SU-DHL-6 (cell line): ENCODE measurements around the gene LRRC55.

ENCODE experiments used
- H2AFZ ChIP-seq: fragments of 200-600 bp; sonication (generic); 2 replicates; pipeline ENCODE4 v1.6.1; 2014; ENCODE audit warnings: low read depth, mild to moderate bottlenecking, moderate library complexity, mixed read lengths, antibody characterized with exemption, low read length; ENCODE audit not compliant: severe bottlenecking
- H3F3A ChIP-seq: fragments of 200-600 bp; shearing (Covaris generic); 2 replicates; pipeline ENCODE4 v1.6.0; 2016; ENCODE audit warnings: antibody characterized with exemption, mild to moderate bottlenecking; ENCODE audit not compliant: insufficient read depth
- H3K27ac ChIP-seq: fragments of 200-600 bp; sonication (generic); 2 replicates; pipeline ENCODE4 v1.5.1; 2016; ENCODE audit warnings: low read depth, mild to moderate bottlenecking, low read length, moderate library complexity, mixed read lengths
- H3K27me3 ChIP-seq: fragments of 200-600 bp; sonication (generic), shearing (Covaris generic); 2 replicates; pipeline ENCODE4 v1.6.0; 2014; ENCODE audit warnings: mild to moderate bottlenecking, low read length
- H3K36me3 ChIP-seq: fragments of 200-600 bp; sonication (generic); 2 replicates; pipeline ENCODE4 v1.6.1; 2014; ENCODE audit warnings: mild to moderate bottlenecking, low read length, mixed read lengths
- H3K4me2 ChIP-seq: fragments of 300-600, 200-600 bp; shearing (Covaris generic), sonication (generic); 2 replicates; pipeline ENCODE4 v1.6.0; 2014; ENCODE audit warnings: low read length, low read depth, mild to moderate bottlenecking; ENCODE audit not compliant: poor library complexity, severe bottlenecking
- H3K4me3 ChIP-seq: fragments of 200-600 bp; sonication (generic); 2 replicates; pipeline ENCODE4 v1.5.1; 2014; ENCODE audit warnings: antibody characterized with exemption, low read length, mild to moderate bottlenecking, mixed read lengths; ENCODE audit not compliant: insufficient read depth, poor library complexity, severe bottlenecking
- H3K79me2 ChIP-seq: fragments of 200-600 bp; sonication (generic); 2 replicates; pipeline ENCODE4 v1.6.1; 2014; ENCODE audit warnings: mild to moderate bottlenecking, low read length, moderate library complexity; ENCODE audit not compliant: insufficient read depth
- H3K9ac ChIP-seq: fragments of 200-600 bp; sonication (generic); 2 replicates; pipeline ENCODE4 v1.7.0; 2014; ENCODE audit warnings: mild to moderate bottlenecking, low read length
- H3K9me2 ChIP-seq: fragments of 200-600 bp; sonication (generic); replicated peaks from 2 replicates; pipeline ENCODE4 v1.6.1; 2014; ENCODE audit warnings: low read length; ENCODE audit not compliant: insufficient read depth
- H3K9me3 ChIP-seq: fragments of 200-600 bp; sonication (generic); 2 replicates; pipeline ENCODE4 v1.6.1; 2014; ENCODE audit warnings: low read length, mixed read lengths; ENCODE audit not compliant: insufficient read depth
- H4K20me1 ChIP-seq: fragments of 200-600 bp; sonication (generic); 2 replicates; pipeline ENCODE4 v1.6.1; 2014; ENCODE audit warnings: low read depth, mild to moderate bottlenecking, antibody characterized with exemption, low read length, moderate library complexity, mixed read lengths
- EZH2phosphoT487 ChIP-seq: fragments of 200-600 bp; sonication (generic), shearing (Covaris generic); conservative IDR thresholded peaks from 2 replicates; pipeline ENCODE4 v1.6.1; 2018; ENCODE audit warnings: mild to moderate bottlenecking, antibody characterized with exemption, low read length, moderate library complexity, mixed read lengths
- TF ChIP-seq, protein P1 (sequence below): fragments of 200-600 bp; sonication (generic); IDR thresholded peaks from one replicate; pipeline ENCODE4 v1.5.1; 2017; ENCODE audit warnings: antibody characterized with exemption, mild to moderate bottlenecking, low read length, moderate library complexity; ENCODE audit not compliant: insufficient read depth, poor library complexity, severe bottlenecking

The LRRC55 gene

GRCh38 chr11:57210781-57211180 lies 29.0 kb downstream of the LRRC55 start:
- no peaks in the 10 kb centered on the region for H3K36me3 ChIP-seq
- no peaks in the 10 kb centered on the region for H4K20me1 ChIP-seq
- H3K4me3 ChIP-seq, result no peak overlapping the region
- no peak overlapping the region for H2AFZ ChIP-seq
- H3K4me2 ChIP-seq, result no peak overlapping the region
- no peaks in the 10 kb centered on the region for H3F3A ChIP-seq
- H3K79me2 ChIP-seq, result no peaks in the 10 kb centered on the region
- no peaks in the 10 kb centered on the region for H3K9me2 ChIP-seq
- no peak overlapping the region for H3K9ac ChIP-seq
- H3K9me3 ChIP-seq, result no peaks in the 10 kb centered on the region
- H3K27ac ChIP-seq, result no peak overlapping the region
- H3K27me3 ChIP-seq, result no peaks in the 10 kb centered on the region
- TF ChIP-seq, protein P1, sequence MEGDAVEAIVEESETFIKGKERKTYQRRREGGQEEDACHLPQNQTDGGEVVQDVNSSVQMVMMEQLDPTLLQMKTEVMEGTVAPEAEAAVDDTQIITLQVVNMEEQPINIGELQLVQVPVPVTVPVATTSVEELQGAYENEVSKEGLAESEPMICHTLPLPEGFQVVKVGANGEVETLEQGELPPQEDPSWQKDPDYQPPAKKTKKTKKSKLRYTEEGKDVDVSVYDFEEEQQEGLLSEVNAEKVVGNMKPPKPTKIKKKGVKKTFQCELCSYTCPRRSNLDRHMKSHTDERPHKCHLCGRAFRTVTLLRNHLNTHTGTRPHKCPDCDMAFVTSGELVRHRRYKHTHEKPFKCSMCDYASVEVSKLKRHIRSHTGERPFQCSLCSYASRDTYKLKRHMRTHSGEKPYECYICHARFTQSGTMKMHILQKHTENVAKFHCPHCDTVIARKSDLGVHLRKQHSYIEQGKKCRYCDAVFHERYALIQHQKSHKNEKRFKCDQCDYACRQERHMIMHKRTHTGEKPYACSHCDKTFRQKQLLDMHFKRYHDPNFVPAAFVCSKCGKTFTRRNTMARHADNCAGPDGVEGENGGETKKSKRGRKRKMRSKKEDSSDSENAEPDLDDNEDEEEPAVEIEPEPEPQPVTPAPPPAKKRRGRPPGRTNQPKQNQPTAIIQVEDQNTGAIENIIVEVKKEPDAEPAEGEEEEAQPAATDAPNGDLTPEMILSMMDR, result no peak
- TF ChIP-seq EZH2phosphoT487, result no peak

DNA sequence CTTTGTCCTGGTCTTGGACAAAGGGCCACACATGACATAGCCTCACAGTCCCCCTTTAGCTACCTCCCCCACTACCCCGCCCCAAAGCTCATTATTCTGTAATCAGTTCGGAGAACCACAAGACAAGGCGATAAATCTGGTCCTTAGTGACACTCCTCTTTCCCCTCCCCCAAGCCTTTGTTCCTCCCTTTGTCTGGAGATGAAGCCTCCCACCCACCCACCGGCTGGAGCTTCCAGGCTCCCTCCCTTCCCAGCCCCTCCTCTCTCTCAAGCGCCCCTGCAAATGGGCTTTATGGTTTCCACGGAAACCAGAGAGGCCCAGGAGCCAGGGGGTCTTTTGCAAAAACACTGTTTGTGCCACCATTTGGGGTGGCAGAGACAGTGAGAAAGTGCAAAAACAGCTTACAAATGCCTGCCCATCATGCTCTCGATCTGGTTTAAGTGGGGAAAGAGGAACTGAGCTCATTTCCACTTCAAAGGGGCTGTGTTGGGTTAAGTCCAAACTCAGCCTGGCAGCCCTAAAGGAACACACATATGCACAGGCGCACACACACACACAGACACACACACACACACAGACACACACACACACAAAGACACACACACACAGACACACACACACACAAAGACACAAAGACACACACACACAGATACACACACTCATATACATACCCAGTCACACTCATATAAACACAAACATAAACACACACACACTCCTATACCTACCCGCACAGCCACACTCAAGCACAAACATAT lies 31.8 kb downstream of the LRRC55 start:
- Histone ChIP-seq H2AFZ (no peak overlapping the region), H3K36me3 (no peaks in the 10 kb centered on the region), H3K27me3 (no peaks in the 10 kb centered on the region), H3K4me2 (no peak overlapping the region), H3F3A (no peaks in the 10 kb centered on the region), H4K20me1 (no peaks in the 10 kb centered on the region), H3K79me2 (no peaks in the 10 kb centered on the region), H3K4me3 (no peak overlapping the region), H3K9me2 (no peaks in the 10 kb centered on the region), H3K9ac (no peak overlapping the region), H3K27ac (no peak overlapping the region), H3K9me3 (no peaks in the 10 kb centered on the region)
- TF ChIP-seq, protein P1, result no peak
- TF ChIP-seq EZH2phosphoT487, result no peak

DNA sequence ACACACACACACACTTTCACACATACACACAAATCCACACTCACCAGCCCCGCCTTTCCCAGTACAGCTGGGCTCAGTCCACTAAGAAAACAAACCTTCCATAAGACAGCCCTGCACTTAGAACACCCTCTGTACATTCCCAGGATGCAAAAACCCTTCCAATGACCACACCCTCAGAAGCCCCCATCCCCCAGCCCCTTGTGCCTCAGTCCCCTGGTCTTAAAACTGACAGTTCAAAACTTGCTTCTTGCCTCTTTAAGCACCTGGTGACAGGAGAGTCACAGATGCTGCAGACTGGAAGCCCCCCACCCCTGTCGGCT lies 32.3 kb downstream of the LRRC55 start:
- no peaks in the 10 kb centered on the region for H3K79me2 ChIP-seq
- no peaks in the 10 kb centered on the region for H3K9me3 ChIP-seq
- H3K36me3 ChIP-seq, result no peaks in the 10 kb centered on the region
- H3K4me2 ChIP-seq, result no peak overlapping the region
- H3K9ac ChIP-seq, result no peak overlapping the region
- no peak overlapping the region for H2AFZ ChIP-seq
- no peaks in the 10 kb centered on the region for H3K27me3 ChIP-seq
- H3F3A ChIP-seq, result no peaks in the 10 kb centered on the region
- no peaks in the 10 kb centered on the region for H3K9me2 ChIP-seq
- no peak overlapping the region for H3K4me3 ChIP-seq
- H4K20me1 ChIP-seq, result no peaks in the 10 kb centered on the region
- H3K27ac ChIP-seq, result no peak overlapping the region
- no peak for TF ChIP-seq EZH2phosphoT487
- TF ChIP-seq, protein P1, result no peak
